Measurements from ENCODE around the gene ACP4.
"Not testable (repeated sequence)": the region's sequence is repeated elsewhere in the genome, so short reads cannot be mapped to it uniquely, and the experiment has no call there.

ACP4 gene

DNA sequence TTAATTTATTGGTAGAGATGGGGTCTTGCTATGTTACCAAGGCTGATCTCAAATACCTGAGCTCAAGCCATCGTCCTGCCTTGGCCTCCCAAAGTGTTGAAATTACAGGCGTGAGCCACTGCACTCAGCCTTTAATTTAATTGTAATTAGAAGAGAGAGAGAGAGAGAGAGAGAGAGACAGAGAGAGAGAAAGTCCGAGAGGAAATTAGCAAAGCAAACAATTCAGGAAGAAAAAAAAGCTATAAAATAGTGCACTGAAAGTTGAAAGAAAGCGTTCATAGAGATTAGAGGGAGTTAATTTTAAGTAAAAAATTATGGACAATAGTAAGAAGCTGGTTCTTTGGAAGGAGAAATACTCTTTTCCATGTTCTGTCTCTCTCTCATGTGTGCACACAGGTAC lies 13.0 kb upstream of the ACP4 start:
- no peak for DNase-seq (ENCODE audit: low read depth in 2 of 2)

DNA sequence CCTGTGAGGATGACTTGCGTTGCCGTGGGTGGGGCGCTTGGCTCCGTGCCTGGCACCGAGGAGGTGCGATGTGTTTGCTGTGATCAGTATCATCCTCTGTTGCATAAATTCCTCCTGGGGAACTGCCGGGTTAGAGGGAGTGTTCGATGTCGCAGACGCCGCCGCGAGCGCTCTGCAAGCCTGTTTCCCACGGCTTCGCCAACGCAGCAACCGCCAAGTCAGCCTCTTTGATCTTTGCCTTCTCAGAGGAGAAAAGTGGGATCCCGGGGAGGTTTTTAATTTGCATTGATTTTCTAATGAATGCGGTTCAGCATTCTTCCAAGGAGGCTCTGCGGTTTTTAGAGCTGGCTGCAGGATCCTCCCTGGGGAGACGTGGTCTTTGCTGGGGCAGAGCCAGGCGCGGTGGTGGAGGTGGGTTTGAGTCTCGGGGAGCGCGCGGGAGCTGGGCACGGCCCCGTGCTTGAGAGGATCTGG lies 12.3 kb upstream of the ACP4 start:
- no peak for DNase-seq (ENCODE audit: low read depth in 2 of 2)

DNA sequence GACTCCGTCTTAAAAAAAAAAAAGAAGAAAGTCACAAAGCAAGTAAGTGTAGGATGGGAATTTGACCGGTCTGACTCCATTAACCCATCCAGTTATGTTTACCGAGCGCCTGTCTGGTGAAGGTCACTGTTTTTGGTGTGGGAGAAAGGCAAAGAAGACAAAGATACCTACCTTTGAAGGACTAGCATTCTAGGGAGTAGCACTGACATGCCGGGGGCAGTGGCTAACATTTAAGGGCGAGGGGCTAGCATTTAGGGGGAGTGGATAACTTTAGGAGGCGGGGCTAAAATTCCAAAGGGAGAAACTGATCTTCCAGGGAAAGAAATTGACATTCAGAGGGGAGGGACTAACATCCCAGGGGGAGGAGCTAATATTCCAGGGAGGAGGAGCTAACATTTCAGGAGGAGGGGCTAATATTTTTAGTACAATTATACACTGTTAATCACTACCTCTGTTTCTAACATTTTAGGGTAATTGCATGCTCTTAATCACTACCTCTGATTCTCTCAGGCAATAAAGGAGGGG lies 11.2 kb upstream of the ACP4 start:
- no peak for DNase-seq (ENCODE audit: low read depth in 2 of 2)

DNA sequence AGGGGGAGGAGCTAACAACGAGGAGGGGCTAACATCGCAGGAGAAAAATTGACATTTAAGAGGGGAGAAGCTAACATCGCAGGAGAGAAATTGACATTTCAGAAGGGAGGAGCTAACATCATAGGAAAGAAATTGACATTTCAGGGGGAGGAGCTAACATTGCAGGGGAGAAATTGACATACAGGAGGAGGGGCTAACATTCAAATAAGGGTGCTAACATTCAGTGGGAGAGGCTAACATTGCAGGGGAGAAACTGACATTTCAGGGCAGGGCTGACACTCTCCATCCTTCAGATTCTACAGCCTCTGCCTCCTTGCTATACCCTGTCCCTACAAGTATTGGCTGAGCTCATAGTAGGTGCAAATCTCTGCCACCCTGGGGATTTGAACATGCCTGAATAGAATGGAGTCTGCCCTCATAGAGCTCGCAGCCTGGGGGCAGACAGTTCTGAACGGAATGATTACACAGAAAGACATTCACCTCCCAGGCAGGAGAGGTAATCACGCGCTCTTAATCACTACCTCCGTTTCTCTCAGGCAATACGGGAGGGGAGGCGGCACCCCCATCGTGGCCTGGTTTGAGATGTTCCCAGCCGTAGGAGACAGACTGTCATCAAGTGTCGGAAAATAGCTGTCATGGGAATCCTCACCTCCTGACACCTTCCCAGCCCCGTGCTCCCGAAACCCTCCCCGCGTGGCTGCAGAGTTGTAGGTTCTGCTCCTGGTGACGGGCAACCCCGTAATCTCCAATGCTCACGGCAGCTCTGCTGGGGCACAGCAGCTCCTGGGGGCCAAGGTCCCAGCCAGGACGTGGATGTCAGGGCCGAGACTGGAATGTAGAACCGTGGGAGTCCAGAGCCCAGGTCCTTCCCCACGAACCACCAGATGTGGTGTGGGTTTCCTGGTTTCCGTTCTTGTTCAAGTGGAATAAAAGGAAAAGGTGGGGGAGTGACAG lies 10.4 kb upstream of the ACP4 start:
- no peak for DNase-seq (ENCODE audit: low read depth in 2 of 2)

DNA sequence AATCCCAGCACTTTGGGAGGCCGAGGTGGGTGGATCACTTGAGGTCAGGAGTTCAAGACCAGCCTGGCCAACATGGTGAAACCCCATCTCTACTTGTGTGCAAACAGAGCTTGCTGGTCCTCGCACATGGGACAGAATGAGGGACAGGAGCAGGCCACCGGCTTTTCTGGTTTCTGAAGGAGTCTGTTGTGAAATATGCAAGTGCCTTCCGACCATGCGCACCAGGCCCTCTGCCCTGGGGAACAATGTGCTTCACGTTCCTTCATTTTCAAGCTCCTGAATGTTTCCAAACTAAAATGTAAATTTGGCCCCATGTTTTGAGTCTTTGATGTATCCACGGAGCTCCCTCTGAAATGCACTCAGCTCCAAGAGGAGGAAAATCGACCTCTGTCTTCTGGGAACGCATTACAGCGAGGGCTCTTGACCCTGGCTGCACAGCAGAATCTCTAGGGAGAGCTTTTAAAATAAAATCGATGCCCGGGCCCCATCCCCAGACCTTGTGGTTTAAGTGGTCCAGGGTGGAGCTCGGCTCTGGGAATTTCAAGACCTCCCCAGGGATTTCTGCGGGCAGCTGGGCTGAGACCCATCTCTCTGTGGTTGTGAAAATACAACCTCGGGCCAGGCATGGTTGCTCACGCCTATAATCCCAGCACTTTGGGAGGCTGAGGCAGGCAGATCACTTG lies 9.3 kb upstream of the ACP4 start:
- no peak for DNase-seq (ENCODE audit: low read depth in 2 of 2)

DNA sequence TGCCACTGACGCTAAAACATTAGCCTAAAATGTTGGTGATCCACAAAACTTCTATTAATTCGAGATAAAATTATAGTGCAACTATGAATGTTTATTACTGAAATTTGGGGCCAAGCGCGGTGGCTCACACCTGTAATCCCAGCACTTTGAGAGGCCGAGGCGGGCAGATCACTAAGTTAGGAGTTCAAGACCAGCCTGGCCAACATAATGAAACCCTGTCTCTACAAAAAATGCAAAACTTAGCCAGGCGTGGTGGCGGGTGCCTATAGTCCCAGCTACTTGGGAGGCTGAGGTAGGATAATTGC lies 6.4 kb upstream of the ACP4 start:
- DNase-seq (ENCODE audit: low read depth in 2 of 2): not testable (repeated sequence)

DNA sequence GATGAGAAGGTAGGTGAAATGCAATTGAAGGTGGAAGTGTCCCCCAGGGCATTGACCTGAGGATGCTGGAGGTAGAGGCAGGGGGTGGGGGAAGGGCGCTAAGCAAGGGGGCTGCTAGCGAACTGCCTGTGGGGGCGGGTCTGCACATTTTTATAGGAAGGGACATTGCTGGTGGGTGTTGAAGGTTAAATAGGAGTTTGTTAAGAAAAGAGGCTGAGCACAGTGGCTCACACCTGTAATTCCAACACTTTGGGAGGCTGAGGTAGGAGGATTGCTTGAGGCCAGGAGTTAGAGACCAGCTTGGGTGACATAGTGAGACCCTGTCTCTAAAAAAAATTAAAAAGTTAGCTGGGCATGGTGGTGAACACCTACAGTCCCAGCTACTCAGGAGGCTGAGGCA lies 5.5 kb upstream of the ACP4 start:
- DNase-seq (ENCODE audit: low read depth in 2 of 2): no peak

DNA sequence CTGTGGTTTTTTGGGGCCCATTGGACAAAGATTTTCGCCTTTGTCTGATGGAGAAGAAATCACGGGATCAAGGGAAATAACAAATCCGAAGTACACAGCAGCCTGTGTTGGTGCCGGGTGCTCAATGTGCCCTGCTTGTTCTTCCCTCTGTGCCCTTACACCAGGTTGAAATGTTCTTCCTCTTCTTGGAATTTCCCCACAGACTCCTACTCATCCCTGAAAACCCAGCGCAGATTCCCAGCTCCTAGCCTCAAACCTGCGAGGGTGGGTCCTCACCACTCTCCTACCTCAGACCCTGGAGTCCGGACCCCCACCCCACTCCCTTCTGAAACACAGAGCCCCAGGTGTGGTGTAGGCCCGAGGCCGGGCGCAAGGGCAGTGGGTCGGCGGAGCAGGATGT lies 4.9 kb upstream of the ACP4 start:
- DNase-seq (ENCODE audit: low read depth in 2 of 2): no peak

DNA sequence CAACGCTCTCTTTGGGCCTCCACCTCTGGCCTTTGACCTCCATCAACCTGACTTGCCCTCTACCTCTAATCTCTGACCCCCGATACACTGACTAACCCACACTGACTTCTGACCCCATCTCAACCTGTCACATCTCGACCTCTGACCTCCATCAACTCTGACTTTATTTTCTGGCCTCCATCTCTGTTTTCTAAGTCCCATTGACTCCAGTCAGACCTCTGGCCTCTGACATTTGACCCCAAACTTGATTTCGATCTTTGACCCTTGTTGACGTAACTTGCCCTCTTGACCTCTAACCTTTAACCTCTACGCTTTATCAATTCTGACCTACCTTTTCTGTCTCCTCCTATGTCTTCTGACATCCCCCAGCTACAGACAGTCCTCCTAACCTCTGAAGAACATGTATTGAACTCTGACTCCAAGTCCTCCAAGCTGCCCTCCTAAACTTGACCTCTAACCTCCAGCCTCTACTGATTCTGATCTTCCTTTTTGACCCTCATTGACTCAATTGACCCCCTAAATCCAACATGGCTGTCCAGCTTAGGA lies 780 bp downstream of the ACP4 start:
- DNase-seq (ENCODE audit: low read depth in 2 of 2): no peak

DNA sequence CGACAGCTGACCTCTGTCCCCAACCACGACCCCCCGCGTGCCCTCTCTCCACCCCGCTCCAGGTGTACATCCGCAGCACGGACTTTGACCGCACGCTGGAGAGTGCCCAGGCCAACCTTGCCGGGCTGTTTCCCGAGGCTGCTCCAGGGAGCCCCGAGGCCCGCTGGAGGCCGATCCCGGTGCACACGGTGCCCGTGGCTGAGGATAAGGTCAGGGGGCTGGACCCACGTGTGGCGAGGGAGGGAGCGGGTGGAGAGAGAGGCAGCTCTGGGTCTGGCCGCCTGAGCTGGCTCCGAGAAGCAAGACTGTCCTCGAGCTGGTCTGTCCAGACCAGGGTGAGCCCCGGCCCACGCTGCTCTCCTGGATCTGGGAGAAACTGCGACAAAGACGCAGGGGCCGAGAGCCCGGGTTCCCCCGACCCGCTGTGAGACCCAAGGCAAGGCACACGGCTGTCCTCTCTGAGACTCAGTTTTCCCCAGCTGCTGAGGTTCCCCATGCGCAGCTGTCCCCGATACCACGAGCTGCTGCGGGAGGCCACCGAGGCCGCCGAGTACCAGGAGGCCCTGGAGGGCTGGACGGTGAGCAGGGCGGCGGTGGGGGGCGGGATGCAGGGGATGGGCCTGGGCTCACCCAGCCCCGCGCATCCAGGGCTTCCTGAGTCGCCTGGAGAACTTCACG lies 1.5 kb downstream of the ACP4 start:
- DNase-seq (ENCODE audit: low read depth in 2 of 2): no peak

DNA sequence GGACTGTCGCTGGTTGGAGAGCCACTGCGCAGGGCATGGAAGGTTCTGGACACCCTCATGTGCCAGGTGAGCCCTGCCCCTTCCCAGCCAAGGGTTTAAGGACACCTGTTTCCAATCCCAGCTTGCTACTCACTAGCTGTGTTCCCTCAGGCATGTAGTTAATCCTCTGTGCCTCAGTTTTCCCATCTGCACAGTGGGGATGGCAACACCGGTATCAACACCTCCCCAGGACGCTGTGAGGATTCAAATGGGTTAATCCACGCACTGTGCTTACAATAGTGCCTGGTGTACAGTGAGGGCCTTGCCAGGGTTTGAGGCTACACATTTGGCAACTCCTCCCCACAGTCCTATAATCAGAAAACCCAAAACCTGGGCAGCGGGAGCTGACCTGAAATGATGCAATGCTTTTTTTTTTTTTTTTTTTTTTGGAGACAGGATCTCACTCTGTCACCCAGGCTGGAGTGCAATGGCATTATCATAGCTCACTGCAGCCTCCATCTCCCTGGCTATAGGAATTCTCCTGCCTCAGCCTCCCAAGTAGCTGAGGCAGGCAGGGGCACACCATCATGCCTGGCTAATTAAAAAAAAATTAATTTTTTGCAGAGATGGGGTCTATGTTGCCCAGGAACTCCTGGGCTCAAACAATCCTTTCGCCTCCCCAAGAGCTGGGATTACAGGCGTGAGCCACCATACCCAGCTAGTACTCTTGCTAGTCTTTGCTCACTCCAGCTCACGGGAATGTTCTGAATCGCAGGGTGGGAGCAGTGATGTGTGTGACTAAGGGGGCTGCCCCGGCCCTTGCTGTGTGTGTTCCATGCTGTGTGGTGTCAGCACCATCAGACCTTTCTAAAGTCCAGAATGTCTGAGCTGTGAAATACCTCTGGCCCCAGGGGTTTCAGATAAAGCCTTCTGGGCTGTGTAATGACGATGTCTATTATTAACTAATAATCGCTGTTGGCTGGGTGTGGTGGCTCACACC lies 2.3 kb downstream of the ACP4 start:
- DNase-seq (ENCODE audit: low read depth in 2 of 2): no peak

DNA sequence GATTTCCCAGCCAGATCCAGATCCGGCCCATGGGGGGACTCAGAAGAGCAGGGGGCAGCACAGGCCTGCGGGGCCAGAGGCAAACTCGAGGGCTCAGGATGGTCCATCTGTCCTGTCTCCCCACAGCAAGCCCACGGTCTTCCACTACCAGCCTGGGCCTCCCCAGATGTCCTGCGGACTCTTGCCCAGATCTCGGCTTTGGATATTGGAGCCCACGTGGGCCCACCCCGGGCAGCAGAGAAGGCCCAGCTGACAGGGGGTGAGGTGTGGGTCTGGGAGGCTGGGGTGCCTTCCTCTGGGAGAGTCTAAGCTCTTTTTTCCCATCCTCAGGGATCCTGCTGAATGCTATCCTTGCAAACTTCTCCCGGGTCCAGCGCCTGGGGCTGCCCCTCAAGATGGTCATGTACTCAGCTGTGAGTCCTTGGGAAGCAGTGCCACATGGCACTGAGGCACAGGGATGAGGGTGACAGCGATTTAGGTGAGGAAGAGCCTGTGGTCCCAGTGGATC lies 3.4 kb downstream of the ACP4 start:
- DNase-seq (ENCODE audit: low read depth in 2 of 2): no peak

DNA sequence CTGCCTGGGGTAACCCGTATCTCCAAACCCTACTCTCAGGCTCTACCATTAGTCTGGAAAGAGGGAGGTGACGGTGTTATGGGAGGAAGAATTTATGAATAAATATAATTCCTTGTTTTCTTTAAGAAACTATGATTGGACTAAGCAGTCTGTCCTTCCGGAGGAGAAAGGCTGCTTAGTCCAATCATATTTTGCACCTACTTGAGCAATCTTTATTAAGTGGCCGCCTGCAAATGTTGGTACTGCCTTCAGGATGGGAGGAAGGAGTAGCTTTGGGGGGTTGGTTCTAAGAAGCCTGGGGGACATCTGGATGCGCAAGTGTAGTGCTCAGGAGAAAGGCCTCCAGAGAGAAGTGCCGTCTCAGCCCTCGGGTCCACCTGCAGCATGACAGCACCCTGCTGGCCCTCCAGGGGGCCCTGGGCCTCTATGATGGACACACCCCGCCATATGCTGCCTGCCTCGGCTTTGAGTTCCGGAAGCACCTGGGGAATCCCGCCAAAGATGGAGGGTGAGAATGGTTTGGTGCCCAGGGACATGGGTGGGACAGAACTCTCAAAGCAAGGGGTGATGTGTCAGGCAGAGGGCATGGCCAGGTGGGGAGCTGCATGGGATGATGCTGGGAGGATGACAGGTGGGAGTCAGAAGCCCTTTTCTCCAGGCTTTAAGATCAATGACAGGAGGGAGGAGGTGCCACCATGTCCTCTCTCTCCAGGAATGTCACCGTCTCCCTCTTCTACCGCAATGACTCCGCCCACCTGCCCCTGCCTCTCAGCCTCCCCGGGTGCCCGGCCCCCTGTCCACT lies 4.1 kb downstream of the ACP4 start:
- DNase-seq (ENCODE audit: low read depth in 2 of 2): no peak

DNA sequence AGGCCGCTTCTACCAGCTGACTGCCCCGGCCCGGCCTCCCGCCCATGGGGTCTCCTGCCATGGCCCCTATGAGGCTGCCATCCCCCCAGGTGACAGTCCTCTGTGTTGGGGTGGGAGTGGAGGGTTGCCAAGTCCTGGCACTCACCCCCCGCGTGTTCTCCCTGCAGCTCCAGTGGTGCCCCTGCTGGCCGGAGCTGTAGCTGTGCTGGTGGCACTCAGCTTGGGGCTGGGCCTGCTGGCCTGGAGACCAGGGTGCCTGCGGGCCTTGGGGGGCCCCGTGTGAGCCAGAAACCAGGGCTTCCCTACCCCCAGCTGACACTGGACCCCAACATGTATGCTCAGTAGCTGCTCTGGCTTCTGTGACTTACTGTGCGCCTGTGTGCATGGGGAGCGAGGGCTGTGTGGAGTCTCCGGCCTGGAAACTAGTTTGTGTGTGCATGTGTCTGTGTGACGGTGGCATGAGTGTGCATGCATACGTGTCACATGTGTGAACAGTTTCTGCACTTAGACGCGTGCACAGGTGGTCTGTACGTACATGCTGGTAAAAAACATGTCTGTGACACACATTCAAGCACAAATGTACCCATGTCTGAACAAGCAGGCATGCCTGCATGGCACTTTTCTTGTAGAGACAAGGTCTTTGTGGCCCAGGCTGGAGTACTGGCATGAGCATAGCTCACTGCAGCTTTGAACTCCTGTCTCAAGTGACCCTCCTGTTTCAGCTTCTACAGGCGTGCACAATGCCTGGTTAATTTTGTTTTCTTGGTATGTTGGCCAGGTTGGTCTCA lies 4.9 kb downstream of the ACP4 start:
- no peak for DNase-seq (ENCODE audit: low read depth in 2 of 2)

DNA sequence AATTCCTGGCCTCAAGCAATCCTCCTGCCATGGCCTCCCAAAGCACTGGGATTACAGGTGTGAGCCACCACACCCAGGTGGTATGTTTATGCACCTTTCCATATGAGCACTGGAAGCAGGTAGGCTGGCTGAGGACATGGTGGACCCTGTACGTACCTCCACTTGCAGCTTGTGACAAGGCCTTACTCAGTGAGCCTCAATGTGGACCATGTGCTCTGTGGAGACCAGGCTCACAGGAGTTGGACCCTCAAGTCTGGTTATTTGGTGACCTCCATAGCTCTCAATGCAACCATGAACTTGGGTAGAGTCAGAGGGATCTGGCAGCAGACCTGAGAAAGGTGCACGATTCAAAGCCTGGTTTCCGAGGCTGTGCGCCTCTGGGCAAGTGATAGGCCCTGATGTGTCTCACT lies 5.5 kb downstream of the ACP4 start:
- no peak for DNase-seq (ENCODE audit: low read depth in 2 of 2)

DNA sequence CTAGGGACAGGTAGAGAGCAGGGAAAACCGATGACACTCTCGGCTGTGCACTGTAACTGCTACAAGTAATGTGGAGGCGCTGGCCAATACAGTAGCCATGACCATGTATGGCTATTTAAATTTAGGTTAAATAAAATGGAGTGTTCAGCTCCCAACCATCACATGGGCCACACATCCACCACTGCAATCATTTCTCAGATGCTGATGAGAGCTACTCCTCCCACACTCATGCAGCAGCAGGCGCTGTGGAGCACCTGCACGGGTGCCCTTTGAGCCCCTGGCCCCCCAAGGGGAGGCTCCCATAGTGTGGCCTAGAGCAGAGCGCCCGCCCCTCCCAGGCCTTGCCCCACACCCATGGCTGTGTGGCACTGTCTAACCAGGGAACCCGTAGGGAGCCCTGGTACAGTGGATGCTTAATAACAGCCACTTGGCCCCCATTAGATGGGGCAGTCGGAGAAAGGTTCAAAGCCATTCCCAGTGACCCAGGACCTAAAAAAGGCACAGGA lies 6.0 kb downstream of the ACP4 start:
- no peak for DNase-seq (ENCODE audit: low read depth in 2 of 2)

DNA sequence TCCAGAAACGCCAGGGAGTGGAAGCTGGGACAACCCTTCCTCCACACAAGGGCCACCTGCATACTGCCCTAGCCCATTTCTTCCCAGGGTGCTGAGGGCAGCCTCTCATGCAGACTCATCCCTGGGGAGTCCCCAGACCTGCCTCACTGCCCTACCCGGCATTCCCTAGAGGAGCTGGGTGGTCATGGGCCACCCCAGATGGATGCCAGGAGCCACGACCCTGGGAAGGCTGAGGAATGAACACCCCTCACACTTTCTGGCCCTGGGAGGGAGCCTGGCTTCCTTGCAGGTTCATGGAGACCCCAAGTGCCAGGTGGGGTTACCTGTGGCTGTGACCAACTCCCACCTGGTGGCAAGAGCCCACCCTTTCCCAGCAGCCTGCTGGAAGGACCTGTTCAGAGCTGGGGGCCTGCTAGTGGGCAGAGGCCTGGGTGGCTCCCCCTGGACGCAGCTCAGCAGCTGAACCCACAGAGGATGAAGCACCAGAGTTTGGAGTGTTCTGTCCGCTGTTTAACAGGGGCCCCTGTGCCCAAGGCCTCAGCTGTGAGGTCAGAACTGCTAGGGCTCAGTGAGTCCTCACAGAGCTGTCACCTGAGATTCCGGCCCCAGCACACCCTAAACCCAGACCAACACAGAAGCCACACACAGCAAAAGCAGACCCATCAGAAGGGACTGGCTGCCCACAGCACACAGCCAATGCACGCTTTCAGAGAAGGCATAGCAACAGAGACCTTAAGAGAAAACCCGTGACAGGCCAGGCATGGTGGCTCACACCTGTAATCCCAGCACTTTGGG lies 6.6 kb downstream of the ACP4 start:
- no peak for DNase-seq (ENCODE audit: low read depth in 2 of 2)

DNA sequence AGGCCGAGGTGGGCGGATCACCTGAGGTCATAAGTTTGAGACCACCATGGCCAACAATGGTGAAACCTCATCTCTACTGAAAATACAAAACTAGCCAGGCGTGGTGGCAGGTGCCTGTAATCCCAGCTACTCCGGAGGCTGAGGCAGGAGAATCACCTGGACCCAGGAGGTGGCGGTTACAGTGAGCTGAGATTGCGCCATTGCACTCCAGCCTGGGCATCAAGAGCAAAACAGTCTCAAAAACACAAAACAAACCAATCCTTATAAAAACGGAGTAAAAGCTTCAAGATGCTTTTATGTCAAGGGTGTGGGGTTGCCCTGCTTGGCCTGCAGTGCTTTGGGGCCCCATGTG lies 7.2 kb downstream of the ACP4 start:
- DNase-seq (ENCODE audit: low read depth in 2 of 2): no peak

All from stimulated activated CD4-positive, alpha-beta T cell treated with anti-CD3 and anti-CD28 coated beads, Interleukin-15, amount 100 ng/mL, for 48 hours (primary cell).